Loucy (cell line): ENCODE measurements around the gene SHISA4.

Experiments used
- CTCF ChIP-seq: fragments of 200-600 bp; sonication (generic); conservative IDR thresholded peaks from 2 replicates; pipeline ENCODE4 v1.5.1; 2014; ENCODE audit warnings: mild to moderate bottlenecking, antibody characterized with exemption, low read length
- EZH2phosphoT487 ChIP-seq: fragments of 200-600 bp; IDR thresholded peaks from 2 replicates; pipeline ENCODE4 v1.6.1; 2018; ENCODE audit warnings: antibody characterized with exemption, mild to moderate bottlenecking, moderate library complexity, borderline replicate concordance

DNA sequence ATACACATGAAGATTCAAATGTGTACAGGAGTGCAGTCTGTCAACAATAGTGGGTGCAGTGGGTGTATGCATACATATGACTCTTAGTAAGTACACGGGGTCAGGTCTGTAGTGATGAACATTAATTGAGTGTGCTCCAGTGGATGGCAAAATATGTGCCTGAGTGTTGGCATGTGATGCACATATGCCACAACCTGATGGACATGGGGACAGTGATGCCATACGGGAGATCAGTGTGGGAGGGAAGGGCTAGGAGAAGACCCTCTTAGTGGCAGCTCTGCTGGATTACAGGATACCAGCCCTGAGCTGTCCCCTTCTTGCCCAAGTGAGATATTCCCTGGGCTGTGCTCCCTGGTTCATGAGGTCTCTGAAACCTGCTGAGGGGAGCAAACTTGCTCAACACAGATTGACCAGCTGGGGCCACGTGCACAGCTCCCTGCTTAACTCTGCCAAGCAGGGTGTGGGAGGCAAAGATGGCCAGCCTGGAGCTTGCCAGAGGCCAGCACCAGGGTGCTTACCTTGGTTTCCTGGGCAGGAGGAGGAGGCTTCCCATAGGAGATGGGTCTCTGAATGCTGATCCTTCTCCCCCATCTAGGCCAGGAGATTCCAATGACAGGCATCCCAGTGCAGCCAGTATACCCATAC is 2.2 kb downstream of the SHISA4 start:
- TF ChIP-seq CTCF = no peak
- no peak for TF ChIP-seq EZH2phosphoT487
